Activated T-cell treated with anti-CD3 and anti-CD28 coated beads, Interleukin-2, amount 50 U/mL, for 4 hours (primary cell): Measurements from ENCODE around the gene BCR. TPM values are rescaled to one million over a fixed set of nuclear protein-coding genes. Genes with fewer than 3 reads are reported as not detected.

Source experiments
- ATAC-seq, 2 donors: fragments of 200-7000 bp; cut with Tn5 transposase; one replicate each; pipeline ENCODE4 v1.10.0; 2021
- DNase-seq: peaks from one replicate; pipeline ENCODE4 v3.0.0-alpha.2; 2020
- H3K27me3 Mint-ChIP-seq: one replicate; pipeline ENCODE4 v1.8.0; 2021; ENCODE audit warnings: low read depth, mixed read lengths
- H3K36me3 Mint-ChIP-seq: one replicate; pipeline ENCODE4 v1.8.0; 2022; ENCODE audit warnings: mixed read lengths; ENCODE audit not compliant: insufficient read depth
- H3K4me1 Mint-ChIP-seq: one replicate; pipeline ENCODE4 v1.8.0; 2021; ENCODE audit warnings: low read depth, mixed read lengths
- H3K4me3 Mint-ChIP-seq: one replicate; pipeline ENCODE4 v1.8.0; 2021; ENCODE audit warnings: mild to moderate bottlenecking, moderate library complexity, mixed read lengths
- H3K9me3 Mint-ChIP-seq: one replicate; pipeline ENCODE4 v1.8.0; 2021; ENCODE audit warnings: mixed read lengths
- total RNA-seq, 3 donors: library from RNA; stranded (reverse); gene quantifications; one replicate each; pipeline ENCODE4 v1.2.1, GENCODE V29; 2021

BCR gene
- total RNA-seq, 3 donors from 2014 or later: 58.2 to 63.1 (median 61.3) TPM

- ATAC-seq (no peak), DNase-seq (no peak)
- Mint-ChIP-seq H3K4me1 (peaks cover 4% of the 10 kb centered on the region), H3K36me3 (peaks cover 13% of the 10 kb centered on the region), H3K9me3 (no peaks in the 10 kb centered on the region), H3K4me3 (no peak overlapping the region), H3K27me3 (no peaks in the 10 kb centered on the region)
These were observed 81.7 kb downstream of the BCR start for GRCh38 chr22:23261900-23262450.

DNA sequence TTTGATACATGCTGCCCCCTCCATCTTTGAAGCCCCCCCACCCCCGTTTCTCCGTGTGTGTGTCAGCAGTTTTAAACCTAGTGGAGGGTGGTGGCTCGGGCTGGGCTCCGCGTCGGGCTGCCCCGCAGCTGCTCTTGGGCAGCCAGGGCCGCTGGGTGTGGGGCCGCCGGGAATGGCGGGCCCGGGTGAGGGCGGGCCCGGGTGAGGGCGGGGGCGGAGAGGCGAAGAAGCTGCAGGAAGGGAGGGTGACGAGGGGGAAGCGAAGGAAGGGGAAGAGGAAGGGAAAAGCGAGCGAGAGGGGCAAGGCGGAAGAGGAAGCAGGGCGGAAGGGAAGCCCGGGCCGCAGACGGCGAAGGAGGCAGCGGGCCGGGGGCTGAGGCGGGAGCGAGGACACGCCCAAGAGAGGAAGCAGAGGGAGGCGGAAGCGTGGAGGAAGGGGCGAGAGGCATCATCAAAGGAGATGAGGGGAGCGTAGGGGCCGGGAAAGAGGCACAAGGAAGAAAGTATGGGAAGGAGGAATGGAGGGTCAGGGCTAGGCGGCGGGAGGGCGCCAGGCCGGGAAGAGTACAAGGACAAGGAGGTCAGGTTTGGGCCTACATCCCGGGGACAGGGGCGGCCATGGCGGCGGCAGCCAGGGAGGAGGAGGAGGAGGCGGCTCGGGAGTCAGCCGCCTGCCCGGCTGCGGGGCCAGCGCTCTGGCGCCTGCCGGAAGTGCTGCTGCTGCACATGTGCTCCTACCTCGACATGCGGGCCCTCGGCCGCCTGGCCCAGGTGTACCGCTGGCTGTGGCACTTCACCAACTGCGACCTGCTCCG is 82.4 kb downstream of the BCR start:
- DNase-seq: no peak
- H3K4me1 Mint-ChIP-seq: no peaks in the 10 kb centered on the region
- ATAC-seq: no peak
- H3K36me3 Mint-ChIP-seq: peaks cover 9% of the 10 kb centered on the region
- no peak overlapping the region for H3K4me3 Mint-ChIP-seq
- H3K9me3 Mint-ChIP-seq: no peaks in the 10 kb centered on the region
- H3K27me3 Mint-ChIP-seq: no peaks in the 10 kb centered on the region

DNA sequence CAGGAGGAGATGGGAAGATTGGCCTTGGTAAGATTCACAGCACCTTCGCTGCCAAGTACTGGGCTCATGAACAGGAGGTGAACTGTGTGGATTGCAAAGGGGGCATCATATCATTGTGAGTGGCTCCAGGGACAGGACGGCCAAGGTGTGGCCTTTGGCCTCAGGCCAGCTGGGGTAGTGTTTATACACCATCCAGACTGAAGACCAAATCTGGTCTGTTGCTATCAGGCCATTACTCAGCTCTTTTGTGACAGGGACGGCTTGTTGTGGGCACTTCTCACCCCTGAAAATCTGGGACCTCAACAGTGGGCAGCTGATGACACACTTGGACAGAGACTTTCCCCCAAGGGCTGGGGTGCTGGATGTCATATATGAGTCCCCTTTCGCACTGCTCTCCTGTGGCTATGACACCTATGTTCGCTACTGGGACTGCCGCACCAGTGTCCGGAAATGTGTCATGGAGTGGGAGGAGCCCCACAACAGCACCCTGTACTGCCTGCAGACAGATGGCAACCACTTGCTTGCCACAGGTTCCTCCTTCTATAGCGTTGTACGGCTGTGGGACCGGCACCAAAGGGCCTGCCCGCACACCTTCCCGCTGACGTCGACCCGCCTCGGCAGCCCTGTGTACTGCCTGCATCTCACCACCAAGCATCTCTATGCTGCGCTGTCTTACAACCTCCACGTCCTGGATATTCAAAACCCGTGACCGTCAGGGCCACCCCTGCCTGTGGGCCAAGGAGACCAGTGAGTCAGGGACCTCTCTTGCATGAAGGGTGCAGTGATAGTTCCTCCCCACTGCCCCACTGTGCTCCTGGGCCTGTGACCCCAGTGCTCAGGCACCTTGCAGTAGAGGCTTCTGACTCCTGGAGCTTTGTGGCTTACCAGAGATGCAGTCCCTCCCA is 83.6 kb downstream of the BCR start:
- Mint-ChIP-seq H3K27me3 (no peaks in the 10 kb centered on the region), H3K4me3 (no peak overlapping the region), H3K9me3 (no peaks in the 10 kb centered on the region), H3K36me3 (peaks cover 11% of the 10 kb centered on the region), H3K4me1 (peaks cover 2% of the 10 kb centered on the region)
- DNase-seq (peak; percentile 37), ATAC-seq (peak; percentile 75 to 92)

DNA sequence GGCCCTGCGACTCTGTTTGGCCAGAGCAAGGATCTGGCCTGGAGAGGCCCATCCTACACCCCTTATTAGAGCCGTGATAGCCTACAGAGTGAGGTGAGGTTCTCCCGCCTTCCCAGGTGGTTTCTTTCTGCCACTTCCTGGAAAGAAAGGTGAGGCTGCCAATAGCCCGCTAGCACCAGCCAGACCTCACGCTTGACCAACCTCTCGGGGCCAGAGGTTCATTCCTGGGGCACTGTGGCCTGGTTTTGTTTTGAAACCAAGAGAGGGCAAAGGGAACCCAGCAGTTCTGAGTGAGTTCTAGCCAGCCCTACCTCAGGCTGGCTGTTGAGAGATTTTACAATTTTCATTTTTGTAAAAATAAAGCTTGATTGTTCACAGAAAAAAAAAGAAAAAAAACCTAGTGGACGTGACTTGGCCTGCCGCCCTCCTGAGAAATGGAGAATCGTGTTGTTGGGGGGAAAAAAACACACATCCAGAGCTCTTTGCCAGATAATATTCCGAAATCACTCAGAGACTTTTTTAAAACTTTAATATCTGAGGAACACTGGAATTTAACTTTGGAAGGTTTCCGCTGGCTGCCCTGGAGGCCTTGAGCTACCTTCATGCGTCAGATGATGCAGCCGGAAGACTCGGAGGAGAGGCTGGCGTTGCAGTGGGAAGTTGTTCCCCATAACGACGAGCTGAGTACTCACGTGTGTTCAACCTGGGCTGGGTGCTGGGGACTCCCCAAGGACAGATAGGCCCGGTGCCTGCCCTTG is 84.5 kb downstream of the BCR start:
- H3K4me3 Mint-ChIP-seq: no peak overlapping the region
- H3K4me1 Mint-ChIP-seq: peaks cover 5% of the 10 kb centered on the region
- ATAC-seq (no peak), DNase-seq (no peak)
- H3K27me3 Mint-ChIP-seq: no peaks in the 10 kb centered on the region
- peaks cover 11% of the 10 kb centered on the region for H3K36me3 Mint-ChIP-seq
- H3K9me3 Mint-ChIP-seq: no peaks in the 10 kb centered on the region

GRCh38 chr22:23265368-23265700 is 85.0 kb downstream of the BCR start:
- H3K9me3 Mint-ChIP-seq: no peaks in the 10 kb centered on the region
- no peak overlapping the region for H3K4me3 Mint-ChIP-seq
- ATAC-seq: no peak
- no peak for DNase-seq
- H3K4me1 Mint-ChIP-seq: peaks cover 6% of the 10 kb centered on the region
- no peaks in the 10 kb centered on the region for H3K27me3 Mint-ChIP-seq
- peaks cover 11% of the 10 kb centered on the region for H3K36me3 Mint-ChIP-seq

DNA sequence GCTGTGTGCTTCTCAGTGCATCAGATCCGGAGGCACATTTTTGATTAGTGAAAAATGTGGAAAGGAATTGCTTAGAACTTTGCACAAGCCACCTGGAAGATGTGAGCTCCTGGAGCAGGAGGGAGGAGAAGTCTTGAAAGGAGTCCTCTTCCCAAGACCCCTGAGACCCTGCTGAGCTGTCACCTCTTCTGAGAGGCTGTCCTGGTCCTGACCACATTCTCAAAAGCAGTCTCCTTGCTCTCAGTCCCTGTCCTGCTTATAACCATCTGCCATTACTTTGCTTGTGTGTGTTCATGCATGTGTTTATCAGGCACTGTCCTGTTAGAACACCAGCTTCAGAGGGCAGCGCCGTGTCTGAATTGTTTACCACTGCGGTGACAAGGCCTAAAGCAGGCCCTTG is 86.5 kb downstream of the BCR start:
- ATAC-seq (no peak), DNase-seq (no peak)
- no peak overlapping the region for H3K4me3 Mint-ChIP-seq
- peaks cover 6% of the 10 kb centered on the region for H3K4me1 Mint-ChIP-seq
- H3K27me3 Mint-ChIP-seq: no peaks in the 10 kb centered on the region
- peaks cover 11% of the 10 kb centered on the region for H3K36me3 Mint-ChIP-seq
- no peaks in the 10 kb centered on the region for H3K9me3 Mint-ChIP-seq

GRCh38 chr22:23267226-23268043 is 87.1 kb downstream of the BCR start:
- no peak for DNase-seq
- Mint-ChIP-seq H3K9me3 (no peaks in the 10 kb centered on the region), H3K27me3 (no peaks in the 10 kb centered on the region), H3K36me3 (peaks cover 11% of the 10 kb centered on the region), H3K4me1 (peaks cover 6% of the 10 kb centered on the region), H3K4me3 (no peak overlapping the region)
- ATAC-seq: no peak

DNA sequence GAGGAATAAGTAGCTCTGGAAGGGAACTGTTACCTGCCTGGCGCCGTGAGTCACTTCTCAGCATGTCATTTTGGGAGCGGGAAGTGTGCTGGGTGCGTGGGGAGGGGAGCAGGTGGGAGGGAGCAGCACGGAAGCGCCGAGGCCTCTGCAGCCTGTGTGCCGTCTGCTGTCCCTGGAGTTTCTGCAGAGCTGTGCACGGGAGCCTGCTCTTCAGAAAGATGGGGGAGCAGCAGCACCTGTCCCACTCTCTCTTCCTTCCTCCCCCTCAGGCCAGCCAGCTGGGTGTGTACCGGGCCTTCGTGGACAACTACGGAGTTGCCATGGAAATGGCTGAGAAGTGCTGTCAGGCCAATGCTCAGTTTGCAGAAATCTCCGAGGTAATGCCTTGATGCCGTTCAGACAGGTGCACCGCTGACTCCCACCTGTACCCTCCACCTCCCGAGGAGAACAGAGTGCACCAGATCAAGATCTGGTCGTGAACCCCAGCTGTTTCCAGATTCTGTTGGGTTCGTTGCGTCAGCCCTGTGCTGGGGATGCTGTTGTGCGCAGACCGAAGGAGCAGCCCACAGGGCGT is 87.9 kb downstream of the BCR start:
- no peaks in the 10 kb centered on the region for H3K9me3 Mint-ChIP-seq
- no peak overlapping the region for H3K4me3 Mint-ChIP-seq
- ATAC-seq (no peak), DNase-seq (no peak)
- H3K36me3 Mint-ChIP-seq: peaks cover 12% of the 10 kb centered on the region
- no peaks in the 10 kb centered on the region for H3K27me3 Mint-ChIP-seq
- peaks cover 6% of the 10 kb centered on the region for H3K4me1 Mint-ChIP-seq

DNA sequence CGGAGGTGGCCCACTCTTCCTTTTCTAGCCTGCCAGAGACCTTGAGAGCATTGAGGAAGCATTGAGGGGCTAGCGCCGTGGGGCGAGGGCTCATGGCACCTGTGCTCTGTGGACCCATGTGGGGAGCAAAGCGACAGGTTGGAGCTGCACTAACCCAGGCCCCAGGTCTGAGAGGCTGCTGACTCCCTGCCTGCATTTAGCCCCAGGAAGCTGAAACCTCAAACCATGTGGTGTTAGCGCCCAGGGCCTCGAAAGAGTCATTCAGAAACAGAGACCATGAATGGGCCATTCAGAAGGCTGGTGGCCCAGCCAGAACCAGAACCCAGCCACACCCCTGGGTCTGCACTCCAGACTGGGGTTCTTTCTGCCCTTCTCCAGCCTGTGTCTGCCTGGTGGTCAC is 88.6 kb downstream of the BCR start:
- DNase-seq (no peak), ATAC-seq (no peak)
- no peaks in the 10 kb centered on the region for H3K9me3 Mint-ChIP-seq
- peaks cover 6% of the 10 kb centered on the region for H3K4me1 Mint-ChIP-seq
- no peaks in the 10 kb centered on the region for H3K27me3 Mint-ChIP-seq
- peaks cover 10% of the 10 kb centered on the region for H3K36me3 Mint-ChIP-seq
- H3K4me3 Mint-ChIP-seq: no peak overlapping the region

- DNase-seq (no peak), ATAC-seq (no peak)
- Mint-ChIP-seq H3K36me3 (peaks cover 6% of the 10 kb centered on the region), H3K4me1 (peaks cover 6% of the 10 kb centered on the region), H3K4me3 (no peak overlapping the region), H3K9me3 (no peaks in the 10 kb centered on the region), H3K27me3 (no peaks in the 10 kb centered on the region)
These were observed 89.3 kb downstream of the BCR start for GRCh38 chr22:23269441-23270211.

DNA sequence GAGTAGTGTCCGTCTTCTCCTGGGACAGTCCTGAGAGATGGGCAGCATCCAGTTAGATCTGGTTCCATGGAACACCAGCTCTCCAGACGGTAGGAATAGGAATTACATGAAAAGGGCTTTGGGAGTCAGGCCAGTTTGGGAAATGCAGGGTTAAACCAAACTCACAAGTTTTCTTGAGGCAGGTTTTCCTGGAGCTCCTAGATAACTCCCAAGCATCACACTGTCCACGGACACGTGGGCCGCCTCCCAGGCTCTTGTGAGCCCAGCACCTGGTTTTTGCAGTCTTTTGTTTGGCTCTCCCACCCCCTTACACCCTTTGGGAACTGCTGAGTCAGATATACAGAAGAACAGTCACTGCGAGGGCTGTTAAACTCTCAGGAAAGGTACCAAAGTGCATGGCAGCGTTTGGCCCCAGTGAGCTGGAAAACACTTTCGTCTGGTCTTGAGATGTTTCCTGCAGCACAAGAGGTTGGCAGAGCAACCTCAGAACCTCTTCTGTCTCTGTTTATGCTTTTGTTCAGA is 90.0 kb downstream of the BCR start:
- H3K4me1 Mint-ChIP-seq: peaks cover 6% of the 10 kb centered on the region

GRCh38 chr22:23270798-23271596 is 90.7 kb downstream of the BCR start:
- Mint-ChIP-seq H3K36me3 (peaks cover 9% of the 10 kb centered on the region), H3K4me3 (no peak overlapping the region), H3K4me1 (peaks cover 6% of the 10 kb centered on the region), H3K9me3 (no peaks in the 10 kb centered on the region), H3K27me3 (no peaks in the 10 kb centered on the region)
- DNase-seq (no peak), ATAC-seq (no peak)

More for the DNA sequence above, 90.0 kb downstream of the BCR start:
- Mint-ChIP-seq H3K27me3 (no peaks in the 10 kb centered on the region), H3K9me3 (no peaks in the 10 kb centered on the region), H3K4me3 (no peak overlapping the region), H3K36me3 (peaks cover 6% of the 10 kb centered on the region)
- DNase-seq (no peak), ATAC-seq (no peak)
